ENCODE data around the gene SPIN1.

- no peak for TF ChIP-seq RELA (CRISPR knock-in tag; IDR thresholded peaks at IDR 0.05; ENCODE audit: borderline replicate concordance)
- no peak for TF ChIP-seq CTCF (IDR thresholded peaks at IDR 0.05)
- TF ChIP-seq, protein P1, sequence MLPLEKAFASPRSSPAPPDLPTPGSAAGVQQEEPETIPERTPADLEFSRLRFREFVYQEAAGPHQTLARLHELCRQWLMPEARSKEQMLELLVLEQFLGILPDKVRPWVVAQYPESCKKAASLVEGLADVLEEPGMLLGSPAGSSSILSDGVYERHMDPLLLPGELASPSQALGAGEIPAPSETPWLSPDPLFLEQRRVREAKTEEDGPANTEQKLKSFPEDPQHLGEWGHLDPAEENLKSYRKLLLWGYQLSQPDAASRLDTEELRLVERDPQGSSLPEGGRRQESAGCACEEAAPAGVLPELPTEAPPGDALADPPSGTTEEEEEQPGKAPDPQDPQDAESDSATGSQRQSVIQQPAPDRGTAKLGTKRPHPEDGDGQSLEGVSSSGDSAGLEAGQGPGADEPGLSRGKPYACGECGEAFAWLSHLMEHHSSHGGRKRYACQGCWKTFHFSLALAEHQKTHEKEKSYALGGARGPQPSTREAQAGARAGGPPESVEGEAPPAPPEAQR (CRISPR knock-in tag; IDR thresholded peaks at IDR 0.05), result no peak
- TF ChIP-seq CREM (CRISPR knock-in tag; IDR thresholded peaks at IDR 0.05), result no peak
- TF ChIP-seq, protein P2, sequence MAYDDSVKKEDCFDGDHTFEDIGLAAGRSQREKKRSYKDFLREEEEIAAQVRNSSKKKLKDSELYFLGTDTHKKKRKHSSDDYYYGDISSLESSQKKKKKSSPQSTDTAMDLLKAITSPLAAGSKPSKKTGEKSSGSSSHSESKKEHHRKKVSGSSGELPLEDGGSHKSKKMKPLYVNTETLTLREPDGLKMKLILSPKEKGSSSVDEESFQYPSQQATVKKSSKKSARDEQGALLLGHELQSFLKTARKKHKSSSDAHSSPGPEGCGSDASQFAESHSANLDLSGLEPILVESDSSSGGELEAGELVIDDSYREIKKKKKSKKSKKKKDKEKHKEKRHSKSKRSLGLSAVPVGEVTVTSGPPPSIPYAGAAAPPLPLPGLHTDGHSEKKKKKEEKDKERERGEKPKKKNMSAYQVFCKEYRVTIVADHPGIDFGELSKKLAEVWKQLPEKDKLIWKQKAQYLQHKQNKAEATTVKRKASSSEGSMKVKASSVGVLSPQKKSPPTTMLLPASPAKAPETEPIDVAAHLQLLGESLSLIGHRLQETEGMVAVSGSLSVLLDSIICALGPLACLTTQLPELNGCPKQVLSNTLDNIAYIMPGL (CRISPR knock-in tag; IDR thresholded peaks at IDR 0.05), result no peak
- TF ChIP-seq NR2C2 (CRISPR knock-in tag; IDR thresholded peaks at IDR 0.05), result no peak
- no peak for TF ChIP-seq ZNF138 (CRISPR knock-in tag; conservative IDR thresholded peaks at IDR 0.05)
- TF ChIP-seq CREB1 (CRISPR knock-in tag; IDR thresholded peaks at IDR 0.05), result no peak
- no peak for TF ChIP-seq ZNF512 (CRISPR knock-in tag; IDR thresholded peaks at IDR 0.05; ENCODE audit: borderline replicate concordance)
- TF ChIP-seq NFYB (CRISPR knock-in tag; conservative IDR thresholded peaks at IDR 0.05; ENCODE audit: low read depth), result no peak
- TF ChIP-seq, protein P3, sequence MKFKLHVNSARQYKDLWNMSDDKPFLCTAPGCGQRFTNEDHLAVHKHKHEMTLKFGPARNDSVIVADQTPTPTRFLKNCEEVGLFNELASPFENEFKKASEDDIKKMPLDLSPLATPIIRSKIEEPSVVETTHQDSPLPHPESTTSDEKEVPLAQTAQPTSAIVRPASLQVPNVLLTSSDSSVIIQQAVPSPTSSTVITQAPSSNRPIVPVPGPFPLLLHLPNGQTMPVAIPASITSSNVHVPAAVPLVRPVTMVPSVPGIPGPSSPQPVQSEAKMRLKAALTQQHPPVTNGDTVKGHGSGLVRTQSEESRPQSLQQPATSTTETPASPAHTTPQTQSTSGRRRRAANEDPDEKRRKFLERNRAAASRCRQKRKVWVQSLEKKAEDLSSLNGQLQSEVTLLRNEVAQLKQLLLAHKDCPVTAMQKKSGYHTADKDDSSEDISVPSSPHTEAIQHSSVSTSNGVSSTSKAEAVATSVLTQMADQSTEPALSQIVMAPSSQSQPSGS (CRISPR knock-in tag; IDR thresholded peaks at IDR 0.05; ENCODE audit: borderline replicate concordance, low read depth), result no peak
Observed at GRCh38 chr9:88446728-88447127, 58.5 kb downstream of the SPIN1 start.

Data from WTC11 (cell line).